Smooth muscle cell of trachea (primary cell): ENCODE data around the gene MELTF. TPM values are rescaled to one million over a fixed set of nuclear protein-coding genes. Genes with fewer than 3 reads are reported as not detected.

Experiments
- total RNA-seq: library from RNA; depleted of rRNA; stranded (reverse); fragments of >200 nt; gene quantifications from 2 replicates; pipeline ENCODE4 v1.2.1, GENCODE V29; 2014

Gene MELTF
- 4.9 and 16.2 TPM in 2 replicates for total RNA-seq

DNA sequence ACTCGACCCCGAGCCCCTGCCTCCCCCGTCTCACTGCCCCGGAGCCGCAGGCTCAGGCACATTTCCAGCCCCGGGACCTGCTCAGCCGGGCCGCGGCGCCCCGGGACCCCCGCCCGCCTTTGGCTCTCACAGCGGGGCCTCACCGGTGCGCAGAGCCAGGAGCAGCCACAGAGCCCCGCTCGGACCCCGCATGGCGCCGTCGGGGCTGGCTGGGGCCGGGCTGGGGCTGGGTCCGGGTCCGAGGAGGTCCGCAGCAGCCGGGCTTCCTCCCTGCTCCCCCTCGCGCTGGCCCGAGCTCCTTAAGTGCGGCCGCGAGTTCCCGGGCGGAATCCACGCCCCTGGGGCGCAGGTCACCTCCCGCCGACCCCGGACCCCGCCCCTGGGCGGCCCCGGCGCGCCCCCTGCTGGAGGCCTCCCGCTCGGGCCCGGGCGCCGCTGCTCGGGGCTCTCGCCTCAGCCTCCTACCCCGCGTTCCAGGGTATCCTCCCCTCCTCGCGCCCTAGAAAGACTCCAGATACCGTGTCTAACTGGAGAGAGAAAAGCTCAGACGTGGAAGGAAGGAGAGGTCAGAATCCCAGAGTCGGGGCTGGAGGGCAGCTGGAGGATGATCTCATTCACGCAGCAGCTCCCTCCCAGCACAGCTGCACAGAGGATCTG, at the start of gene MELTF:
Gene MELTF (minus strand): TSS at position 307 of the 657 bp plus-strand sequence. CDS start 115 bp downstream, at position 192.

DNA sequence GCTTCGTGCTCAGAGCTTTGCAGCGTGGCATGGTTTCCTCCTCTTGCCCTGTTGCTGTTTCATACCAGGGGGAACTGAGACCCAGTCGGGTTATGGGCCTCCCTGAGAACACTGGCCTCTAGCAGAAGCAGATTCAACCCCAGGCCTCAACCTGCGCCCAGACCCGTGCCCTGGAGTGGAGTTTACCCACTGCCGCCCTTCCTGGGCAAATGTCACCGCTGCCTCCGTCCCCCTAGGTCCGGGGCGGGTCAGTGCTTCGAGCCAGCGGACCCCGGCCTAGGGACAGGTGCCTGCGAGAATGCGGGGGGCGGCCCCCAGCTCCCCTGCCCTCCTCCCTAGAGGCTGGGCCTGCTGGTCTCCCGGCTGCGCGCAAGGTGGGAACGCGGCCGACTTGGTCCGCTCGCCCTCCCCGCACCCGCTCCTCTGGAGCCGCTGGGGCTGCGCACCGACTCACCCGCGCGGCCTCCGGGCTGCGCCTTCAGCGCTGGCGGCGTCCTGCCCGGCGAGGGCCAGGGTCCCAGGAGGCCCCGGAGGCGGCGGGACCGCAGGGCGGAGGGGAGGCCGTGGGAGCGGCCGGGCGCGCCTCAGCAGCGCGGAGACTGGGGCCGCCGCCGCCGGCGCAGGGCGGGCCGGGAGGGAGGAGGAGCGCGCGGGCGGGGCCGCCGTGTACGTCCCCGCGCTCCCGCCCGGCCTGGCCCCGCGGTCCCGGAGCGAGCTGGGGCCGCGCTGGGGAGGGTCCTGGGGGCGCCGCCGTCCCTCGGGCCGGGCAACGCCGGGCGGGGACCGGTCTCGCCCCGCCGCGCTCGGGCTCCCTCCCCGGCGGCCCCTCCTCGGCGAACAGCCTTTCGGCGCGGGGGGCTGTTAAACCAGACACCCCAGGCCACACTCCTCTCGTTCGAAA, 61.1 kb downstream of the MELTF start, which contains the start of gene PIGZ:
Gene PIGZ (minus strand): TSS at position 601 of the 901 bp plus-strand sequence. CDS start 16,802 bp downstream, outside the sequence.

Other genes starting within 250 kb of the MELTF start
- 35.2 and 35.4 TPM in 2 replicates for gene SENP5, start 161.9 kb downstream of the MELTF start, total RNA-seq
- 60.2 and 65.6 TPM in 2 replicates for gene NCBP2, start 87.3 kb downstream of the MELTF start, total RNA-seq
- gene PIGZ, start 61.0 kb downstream of the MELTF start, total RNA-seq: 2.8 and 3.6 TPM in 2 replicates